IPS-11a (cell line): Measurements from ENCODE around the gene FYB1.

ENCODE experiments used
- H3K4me3 ChIP-seq: one replicate; pipeline ENCODE4 v1.5.1; 2013; ENCODE audit warnings: low read depth, low read length, control low read depth

The FYB1 gene

GRCh38 chr5:39206630-39207321 lies 12.6 kb downstream of the FYB1 start:
- no peak overlapping the region for H3K4me3 ChIP-seq

DNA sequence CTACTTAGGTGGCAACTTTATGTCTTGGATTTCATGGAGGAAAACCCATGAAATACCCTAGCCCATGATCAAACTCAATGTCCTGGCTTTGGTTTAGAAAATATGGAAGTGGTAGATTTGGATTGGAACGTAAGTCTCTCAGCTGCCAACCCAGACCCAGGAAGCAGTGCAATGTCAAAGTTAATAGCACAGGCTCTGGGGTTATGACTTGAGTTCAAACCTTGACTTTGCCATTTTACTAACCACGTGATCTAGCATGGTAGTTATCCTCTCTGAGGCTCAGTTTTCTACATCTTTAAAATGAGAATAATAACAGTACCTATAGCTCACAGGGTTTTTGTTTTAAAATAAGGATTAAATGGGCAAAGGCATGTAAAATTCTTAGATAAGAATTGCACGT lies 13.8 kb downstream of the FYB1 start:
- no peak overlapping the region for H3K4me3 ChIP-seq

- H3K4me3 ChIP-seq, result no peak overlapping the region
These were observed 15.4 kb downstream of the FYB1 start for GRCh38 chr5:39203951-39204350.

- no peak overlapping the region for H3K4me3 ChIP-seq
These were observed 16.0 kb downstream of the FYB1 start for GRCh38 chr5:39203275-39203922.

GRCh38 chr5:39202597-39203274 lies 16.6 kb downstream of the FYB1 start:
- no peak overlapping the region for H3K4me3 ChIP-seq

GRCh38 chr5:39201781-39202596 lies 17.4 kb downstream of the FYB1 start:
- no peak overlapping the region for H3K4me3 ChIP-seq

DNA sequence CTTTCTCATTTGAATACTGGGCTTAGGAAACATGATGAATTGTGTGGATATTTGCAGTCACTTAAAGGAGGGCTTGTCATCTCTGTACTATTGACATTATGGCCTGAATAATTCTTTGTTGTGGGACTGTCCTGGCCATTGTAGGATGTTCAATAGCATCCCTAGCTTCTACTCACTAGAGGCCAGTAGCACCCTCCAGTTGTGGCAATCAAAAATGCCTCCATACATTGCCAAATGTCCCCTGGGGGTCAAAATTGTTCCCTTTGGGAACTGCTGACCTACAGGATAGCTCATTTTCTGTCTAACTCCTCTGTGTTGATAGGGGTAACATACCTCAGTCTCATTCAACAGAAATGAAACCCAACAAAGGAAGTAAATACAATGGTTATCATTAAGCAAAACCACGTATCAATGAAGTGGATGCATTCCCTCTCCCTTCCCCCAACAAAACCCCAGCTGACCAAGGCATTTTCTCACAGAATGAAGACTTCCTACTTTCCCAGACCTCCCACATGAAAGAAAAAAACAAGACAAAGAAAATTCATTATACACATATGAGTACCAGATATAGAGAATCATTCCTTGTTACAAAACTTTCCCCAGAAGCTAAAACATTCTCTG lies 18.1 kb downstream of the FYB1 start:
- no peak overlapping the region for H3K4me3 ChIP-seq

GRCh38 chr5:39200081-39200480 lies 19.3 kb downstream of the FYB1 start:
- no peak overlapping the region for H3K4me3 ChIP-seq

- H3K4me3 ChIP-seq, result no peak overlapping the region
These were observed 20.0 kb downstream of the FYB1 start for GRCh38 chr5:39199335-39199734.

DNA sequence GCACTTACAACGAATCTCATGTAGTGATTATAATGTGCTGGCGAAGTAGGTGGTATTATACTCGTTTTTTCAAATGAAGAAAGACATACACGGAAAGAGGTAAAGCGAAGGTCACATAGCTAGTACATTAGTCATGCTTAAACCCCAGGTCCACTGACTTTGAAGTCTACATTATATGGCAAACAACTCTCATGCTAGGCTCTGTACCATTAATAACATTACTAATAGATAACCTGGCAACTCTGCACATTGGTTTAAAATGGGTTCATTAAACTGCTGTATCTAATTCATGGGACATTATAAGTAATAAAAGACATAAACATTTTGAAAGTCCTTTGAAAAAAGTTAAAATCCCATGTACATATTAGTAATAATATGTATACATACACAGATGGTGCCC lies 21.2 kb downstream of the FYB1 start:
- H3K4me3 ChIP-seq, result no peak overlapping the region

DNA sequence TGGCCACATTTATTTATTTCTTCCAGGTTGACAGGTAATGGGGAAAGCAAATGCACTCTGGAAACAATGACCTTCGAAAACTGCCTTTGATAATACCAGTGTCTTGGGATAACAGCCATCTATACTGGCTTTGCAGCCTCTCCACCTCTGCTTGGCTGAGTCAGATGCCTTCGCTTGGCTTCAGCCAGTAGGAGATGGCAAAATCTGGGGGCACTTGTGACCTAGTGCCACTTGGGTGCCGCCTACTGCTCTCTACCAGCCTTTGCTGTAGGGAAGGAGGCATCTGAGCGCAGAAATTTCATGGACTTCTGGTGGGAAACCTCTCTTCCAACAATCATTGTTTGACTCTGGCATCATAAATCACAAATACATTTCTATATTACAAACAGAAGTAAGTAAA lies 21.8 kb downstream of the FYB1 start:
- no peak overlapping the region for H3K4me3 ChIP-seq

- no peak overlapping the region for H3K4me3 ChIP-seq
These were observed 24.1 kb downstream of the FYB1 start for GRCh38 chr5:39195198-39195826.

GRCh38 chr5:39194466-39195136 lies 24.8 kb downstream of the FYB1 start:
- no peak overlapping the region for H3K4me3 ChIP-seq

- no peak overlapping the region for H3K4me3 ChIP-seq
These were observed 25.6 kb downstream of the FYB1 start for GRCh38 chr5:39193553-39194465.

DNA sequence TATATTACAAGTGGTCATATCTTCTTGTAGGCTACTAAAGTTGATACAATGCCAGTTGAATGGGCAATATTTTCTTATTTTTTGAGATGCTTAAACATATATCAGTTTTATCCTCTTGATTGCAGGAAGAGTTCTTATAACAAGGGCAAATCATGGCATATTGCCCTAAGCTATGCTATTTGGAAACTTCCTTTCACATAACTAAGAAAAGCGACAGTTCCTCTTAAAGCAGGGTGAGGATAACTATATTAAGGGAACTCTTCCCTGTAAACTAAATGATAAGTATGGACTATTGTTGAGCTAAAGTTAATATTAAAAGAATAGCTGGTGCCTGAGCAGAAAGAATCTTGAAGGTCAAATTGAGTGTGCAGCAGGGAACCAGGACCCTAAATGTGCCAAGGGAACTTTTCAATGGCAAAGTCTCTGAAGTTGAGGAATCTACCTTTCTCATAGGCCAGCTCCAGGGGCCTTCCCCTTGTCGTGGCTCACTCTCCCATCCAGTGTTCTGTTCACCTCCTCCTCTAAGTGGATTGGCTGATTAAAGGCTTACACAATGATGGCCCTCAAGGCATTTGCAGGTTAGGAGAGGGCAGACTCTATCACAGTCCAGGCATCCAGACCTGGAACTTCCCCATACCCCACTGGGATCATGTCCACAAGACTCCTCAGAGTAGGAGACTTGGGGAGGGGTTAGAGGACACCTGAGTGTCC lies 26.8 kb downstream of the FYB1 start:
- H3K4me3 ChIP-seq, result no peak overlapping the region

- no peak overlapping the region for H3K4me3 ChIP-seq
These were observed 28.1 kb downstream of the FYB1 start for GRCh38 chr5:39191216-39191615.

DNA sequence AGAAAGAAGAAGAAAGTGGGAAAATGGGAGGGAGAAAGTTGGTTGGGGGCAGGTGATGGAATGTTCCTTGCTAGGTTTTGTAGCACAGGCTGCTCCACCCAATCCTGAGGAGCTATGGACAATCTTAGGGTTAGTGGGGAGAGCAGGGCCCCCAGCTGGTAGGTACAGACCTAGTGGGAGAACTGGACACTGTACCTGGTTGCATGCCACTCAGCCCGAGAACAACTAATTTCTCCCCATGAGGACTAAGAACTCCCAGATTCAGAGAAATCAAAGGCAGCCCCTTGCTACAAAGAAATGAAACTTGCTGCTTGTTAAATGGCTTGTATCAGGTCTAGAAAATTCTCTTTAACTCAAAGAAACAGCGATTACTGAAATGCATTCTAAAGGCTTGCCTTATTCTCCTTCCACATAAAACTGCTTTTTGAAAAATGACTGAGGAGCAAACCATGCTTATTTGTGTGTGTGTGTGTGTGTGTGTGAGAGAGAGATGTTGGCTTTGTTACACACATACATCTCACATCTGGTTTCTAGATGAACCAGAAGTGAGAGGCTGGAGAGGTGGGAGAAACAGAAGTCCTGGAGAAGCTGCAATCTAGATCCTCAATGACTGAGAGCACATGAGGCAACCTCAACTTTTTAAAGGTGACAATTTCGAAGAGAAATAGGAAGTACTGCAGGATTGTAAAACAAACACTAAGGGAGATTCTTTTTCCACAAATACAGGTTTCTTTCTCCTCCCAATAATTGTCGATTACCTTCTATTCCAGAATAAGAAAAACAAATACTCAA lies 28.9 kb downstream of the FYB1 start:
- H3K4me3 ChIP-seq, result no peak overlapping the region
